PC-9 (cell line): Measurements from ENCODE around the gene NCBP2.

Source experiments
- CTCF ChIP-seq: fragments of 200-600 bp; sonication (generic); conservative IDR thresholded peaks from 2 replicates; pipeline ENCODE4 v1.6.1; 2017; ENCODE audit warnings: mixed run types, antibody characterized with exemption, mild to moderate bottlenecking, moderate library complexity
- EZH2 ChIP-seq: fragments of 200-600 bp; sonication (generic); IDR thresholded peaks from 2 replicates; pipeline ENCODE4 v1.8.0; 2017; ENCODE audit warnings: antibody characterized with exemption, low read depth

GRCh38 chr3:196962930-196963630 lies 20.8 kb upstream of the NCBP2 start:
- TF ChIP-seq CTCF (no peak), EZH2 (no peak)
